ENCODE results near the gene KANSL1L. TPM values are rescaled to one million over a fixed set of nuclear protein-coding genes. Genes with fewer than 3 reads are reported as not detected.
A peak's percentile ranks its signal among the peaks of the same experiment; 100 is the strongest.

Gene KANSL1L
- total and polyA plus RNA-seq, 8 donors = 2.6 to 128 (median 19.6) TPM

- no peak overlapping the region for H3K27ac ChIP-seq
- no peak overlapping the region for H3K4me3 ChIP-seq
- no peak for TF ChIP-seq POLR2A (IDR thresholded peaks at IDR 0.05)
- WGBS, 5 donors = 57 to 75% (median 69%) methylated on average over 1 of the region's 1 CpG
- intact Hi-C loops (cut with DNase I; ENCODE audit: low total_unique reads) = no loop called here
- H3K27me3 ChIP-seq = no peaks in the 10 kb centered on the region
- no peak for DNase-seq
- H3K9me3 ChIP-seq = no peaks in the 10 kb centered on the region
- H3K4me1 ChIP-seq = peaks cover 0 to 6% (median 0%) of the 10 kb centered on the region in 4 donors
- no peaks in the 10 kb centered on the region for H3K36me3 ChIP-seq
Observed at GRCh38 chr2:210203558-210203957, 32.3 kb upstream of the KANSL1L start.

GRCh38 chr2:210203147-210203546, 31.9 kb upstream of the KANSL1L start:
- Histone ChIP-seq H3K27me3 (no peaks in the 10 kb centered on the region), H3K4me1 (peaks cover 0 to 11% (median under 1%) of the 10 kb centered on the region in 4 donors), H3K27ac (no peak overlapping the region), H3K4me3 (no peak overlapping the region), H3K9me3 (no peaks in the 10 kb centered on the region), H3K36me3 (no peaks in the 10 kb centered on the region)
- intact Hi-C loops (cut with DNase I; ENCODE audit: low total_unique reads) = no loop called here
- WGBS, 5 donors = 47 to 75% (median 63%) methylated on average over 1 of the region's 1 CpG
- DNase-seq = no peak
- TF ChIP-seq POLR2A (IDR thresholded peaks at IDR 0.05) (no peak), POLR2AphosphoS5 (IDR thresholded peaks at IDR 0.05) (no peak), EP300 (IDR thresholded peaks at IDR 0.05) (no peak)
- TF ChIP-seq, protein P1, sequence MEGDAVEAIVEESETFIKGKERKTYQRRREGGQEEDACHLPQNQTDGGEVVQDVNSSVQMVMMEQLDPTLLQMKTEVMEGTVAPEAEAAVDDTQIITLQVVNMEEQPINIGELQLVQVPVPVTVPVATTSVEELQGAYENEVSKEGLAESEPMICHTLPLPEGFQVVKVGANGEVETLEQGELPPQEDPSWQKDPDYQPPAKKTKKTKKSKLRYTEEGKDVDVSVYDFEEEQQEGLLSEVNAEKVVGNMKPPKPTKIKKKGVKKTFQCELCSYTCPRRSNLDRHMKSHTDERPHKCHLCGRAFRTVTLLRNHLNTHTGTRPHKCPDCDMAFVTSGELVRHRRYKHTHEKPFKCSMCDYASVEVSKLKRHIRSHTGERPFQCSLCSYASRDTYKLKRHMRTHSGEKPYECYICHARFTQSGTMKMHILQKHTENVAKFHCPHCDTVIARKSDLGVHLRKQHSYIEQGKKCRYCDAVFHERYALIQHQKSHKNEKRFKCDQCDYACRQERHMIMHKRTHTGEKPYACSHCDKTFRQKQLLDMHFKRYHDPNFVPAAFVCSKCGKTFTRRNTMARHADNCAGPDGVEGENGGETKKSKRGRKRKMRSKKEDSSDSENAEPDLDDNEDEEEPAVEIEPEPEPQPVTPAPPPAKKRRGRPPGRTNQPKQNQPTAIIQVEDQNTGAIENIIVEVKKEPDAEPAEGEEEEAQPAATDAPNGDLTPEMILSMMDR (IDR thresholded peaks at IDR 0.05) = no peak

DNA sequence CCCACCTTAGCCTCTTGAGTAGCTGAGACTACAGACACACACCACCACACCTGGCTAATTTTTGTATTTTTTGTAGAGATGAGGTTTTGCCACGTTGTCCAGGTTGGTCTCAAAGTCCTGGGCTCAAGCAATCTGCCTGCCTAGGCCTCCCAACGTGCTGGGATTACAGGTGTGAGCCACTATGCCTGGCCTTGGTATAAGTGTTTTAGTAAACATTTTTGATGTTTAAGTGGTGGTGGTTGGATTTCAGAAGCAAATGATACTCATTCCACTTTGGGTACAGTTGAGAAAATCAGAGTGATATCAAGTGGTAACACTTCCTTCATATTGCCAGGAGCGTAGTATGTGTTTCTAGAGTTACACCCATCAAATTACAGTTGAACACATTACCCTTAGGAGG, 28.6 kb upstream of the KANSL1L start:
- TF ChIP-seq EP300 (IDR thresholded peaks at IDR 0.05) (no peak), POLR2A (IDR thresholded peaks at IDR 0.05) (no peak), POLR2AphosphoS5 (IDR thresholded peaks at IDR 0.05) (no peak)
- TF ChIP-seq, protein P1 (IDR thresholded peaks at IDR 0.05) = no peak
- 85 to 90% (median 88%) methylated on average over 3 of the region's 3 CpGs for WGBS, 5 donors
- intact Hi-C loops (cut with DNase I; ENCODE audit: low total_unique reads) = loop anchor here (5.0 kb wide), 1 partner anchor 223 kb away; no protein-coding TSS in a partner anchor

DNA sequence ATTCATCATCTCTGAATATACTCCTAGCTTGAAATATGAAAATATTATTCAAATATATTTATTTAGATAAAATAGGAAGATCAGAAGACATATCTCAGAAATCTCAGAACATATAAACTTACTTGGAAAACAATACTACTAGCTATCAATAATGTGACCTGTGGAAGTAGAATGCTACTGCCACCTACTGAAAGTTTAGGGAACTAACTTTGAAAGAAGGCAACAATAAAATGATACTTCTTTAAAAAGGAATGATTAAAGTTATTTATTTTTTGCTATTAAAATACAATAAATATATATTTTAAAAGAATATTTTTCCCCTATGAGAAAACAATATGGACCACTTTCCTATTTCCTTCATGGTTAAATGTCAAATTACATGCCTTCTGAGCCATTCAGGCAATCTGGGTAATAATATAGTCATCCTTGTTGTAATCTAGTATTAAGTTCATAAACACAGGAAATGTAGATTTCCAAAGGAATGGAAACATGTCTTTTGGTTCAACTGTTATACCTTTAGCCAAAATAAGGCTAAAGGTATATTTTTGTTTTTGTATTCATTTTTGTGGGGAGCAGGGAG, 28.1 kb upstream of the KANSL1L start:
- peaks cover 0 to 30% (median 6%) of the 10 kb centered on the region in 4 donors for H3K4me1 ChIP-seq
- H3K27me3 ChIP-seq = no peaks in the 10 kb centered on the region
- no peak overlapping the region for H3K4me3 ChIP-seq
- H3K27ac ChIP-seq = no peak overlapping the region
- H3K36me3 ChIP-seq = no peaks in the 10 kb centered on the region
- intact Hi-C loops (cut with DNase I; ENCODE audit: low total_unique reads) = loop anchor here (5.0 kb wide), 1 partner anchor 222 kb away; no protein-coding TSS in a partner anchor
- no peaks in the 10 kb centered on the region for H3K9me3 ChIP-seq
- peak in 1 of 2 donors; percentile 59 for DNase-seq
- TF ChIP-seq, protein P1 (IDR thresholded peaks at IDR 0.05) = peak in 5 of 7 experiments; percentile 42 to 83 (median 59)
- no peak for TF ChIP-seq POLR2AphosphoS5 (IDR thresholded peaks at IDR 0.05)

More for the DNA sequence above, 28.6 kb upstream of the KANSL1L start:
- no peaks in the 10 kb centered on the region for H3K27me3 ChIP-seq
- no peak for DNase-seq
- H3K36me3 ChIP-seq = no peaks in the 10 kb centered on the region
- no peaks in the 10 kb centered on the region for H3K9me3 ChIP-seq
- peaks cover 0 to 28% (median 5%) of the 10 kb centered on the region in 4 donors for H3K4me1 ChIP-seq
- H3K4me3 ChIP-seq = no peak overlapping the region
- no peak overlapping the region for H3K27ac ChIP-seq

DNA sequence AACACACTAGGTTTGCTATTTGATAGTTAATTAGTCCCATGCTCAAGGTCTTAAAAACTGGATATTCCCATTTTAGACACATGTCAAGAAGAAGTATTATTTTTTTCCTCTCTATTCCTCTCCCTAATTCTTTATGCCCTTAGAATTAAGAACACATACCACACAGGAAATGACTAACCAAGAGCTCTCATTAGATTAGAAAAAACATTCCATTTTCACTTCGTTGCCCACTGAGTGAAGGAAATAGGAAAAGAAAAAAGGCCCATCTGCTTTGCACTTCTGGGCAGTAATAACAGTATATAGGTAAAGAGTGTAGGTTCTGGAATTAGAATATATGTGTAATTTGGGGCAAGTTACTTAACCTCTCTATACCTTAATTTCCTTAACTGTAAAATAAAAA, 27.1 kb upstream of the KANSL1L start:
- Histone ChIP-seq H3K36me3 (no peaks in the 10 kb centered on the region), H3K9me3 (no peaks in the 10 kb centered on the region), H3K27me3 (no peaks in the 10 kb centered on the region), H3K4me1 (peaks cover 0 to 30% (median 6%) of the 10 kb centered on the region in 4 donors), H3K27ac (no peak overlapping the region), H3K4me3 (no peak overlapping the region)
- 9 to 23% (median 18%) methylated on average over 1 of the region's 1 CpG for WGBS, 5 donors
- intact Hi-C loops (cut with DNase I; ENCODE audit: low total_unique reads) = loop anchor here (5.0 kb wide), 1 partner anchor 221 kb away; no protein-coding TSS in a partner anchor
- no peak for DNase-seq
- no peak for TF ChIP-seq EP300 (IDR thresholded peaks at IDR 0.05)
- TF ChIP-seq, protein P1 (IDR thresholded peaks at IDR 0.05) = no peak
- no peak for TF ChIP-seq POLR2AphosphoS5 (IDR thresholded peaks at IDR 0.05)
- TF ChIP-seq POLR2A (IDR thresholded peaks at IDR 0.05) = no peak
